Jurkat, Clone E6-1 (cell line): Measurements from ENCODE around the gene PLEKHG1.

Experiments used
- DNase-seq: peaks from one replicate; pipeline ENCODE4 v3.0.0-alpha.2; 2011; ENCODE audit warnings: low read depth, low spot score
- H3K4me3 ChIP-seq: 2 replicates; pipeline ENCODE4 v1.5.1; 2011; ENCODE audit warnings: mild to moderate bottlenecking, low read length, control low read depth, moderate library complexity

Gene PLEKHG1

GRCh38 chr6:150587637-150588036 lies 12.0 kb upstream of the PLEKHG1 start:
- H3K4me3 ChIP-seq: no peak overlapping the region
- no peak for DNase-seq

GRCh38 chr6:150588888-150589499 lies 10.7 kb upstream of the PLEKHG1 start:
- H3K4me3 ChIP-seq: no peak overlapping the region
- no peak for DNase-seq

GRCh38 chr6:150589852-150590251 lies 9.8 kb upstream of the PLEKHG1 start:
- no peak overlapping the region for H3K4me3 ChIP-seq
- no peak for DNase-seq

- no peak overlapping the region for H3K4me3 ChIP-seq
- DNase-seq: no peak
Observed at GRCh38 chr6:150590446-150590845, 9.2 kb upstream of the PLEKHG1 start.

GRCh38 chr6:150592377-150592995 lies 7.2 kb upstream of the PLEKHG1 start:
- H3K4me3 ChIP-seq: no peak overlapping the region
- no peak for DNase-seq

- no peak for DNase-seq
- no peak overlapping the region for H3K4me3 ChIP-seq
Observed at GRCh38 chr6:150593119-150593518, 6.6 kb upstream of the PLEKHG1 start.

- no peak overlapping the region for H3K4me3 ChIP-seq
- no peak for DNase-seq
Observed at GRCh38 chr6:150596439-150596838, 3.2 kb upstream of the PLEKHG1 start.

- peak; percentile 24 for DNase-seq
- H3K4me3 ChIP-seq: no peak overlapping the region
Observed at GRCh38 chr6:150598401-150598800, 1.3 kb upstream of the PLEKHG1 start.

GRCh38 chr6:150598858-150599198 lies 857 bp upstream of the PLEKHG1 start:
- H3K4me3 ChIP-seq: no peak overlapping the region
- DNase-seq: no peak

GRCh38 chr6:150600010-150600300 lies 270 bp downstream of the PLEKHG1 start:
- DNase-seq: no peak
- H3K4me3 ChIP-seq: peak overlapping the region; percentile 33; the same call in 1 of the 2 replicates

GRCh38 chr6:150600301-150601017 lies 774 bp downstream of the PLEKHG1 start:
- H3K4me3 ChIP-seq: peak overlapping the region; percentile 33
- DNase-seq: peak; percentile 14

- H3K4me3 ChIP-seq: no peak overlapping the region
- DNase-seq: no peak
Observed at GRCh38 chr6:150601439-150601838, 1.8 kb downstream of the PLEKHG1 start.

GRCh38 chr6:150603176-150603575 lies 3.5 kb downstream of the PLEKHG1 start:
- no peak for DNase-seq
- H3K4me3 ChIP-seq: no peak overlapping the region

- no peak overlapping the region for H3K4me3 ChIP-seq
- DNase-seq: no peak
Observed at GRCh38 chr6:150604467-150604866, 4.8 kb downstream of the PLEKHG1 start.

GRCh38 chr6:150605333-150605732 lies 5.6 kb downstream of the PLEKHG1 start:
- DNase-seq: no peak
- H3K4me3 ChIP-seq: no peak overlapping the region

- no peak for DNase-seq
- no peak overlapping the region for H3K4me3 ChIP-seq
Observed at GRCh38 chr6:150606168-150606591, 6.5 kb downstream of the PLEKHG1 start.

GRCh38 chr6:150606647-150607328 lies 7.1 kb downstream of the PLEKHG1 start:
- H3K4me3 ChIP-seq: no peak overlapping the region
- DNase-seq: no peak

- H3K4me3 ChIP-seq: no peak overlapping the region
- DNase-seq: no peak
Observed at GRCh38 chr6:150607329-150607650, 7.6 kb downstream of the PLEKHG1 start.

GRCh38 chr6:150610584-150610983 lies 10.9 kb downstream of the PLEKHG1 start:
- no peak overlapping the region for H3K4me3 ChIP-seq
- no peak for DNase-seq

GRCh38 chr6:150613269-150613668 lies 13.6 kb downstream of the PLEKHG1 start:
- H3K4me3 ChIP-seq: no peak overlapping the region
- DNase-seq: no peak
